H9 (cell line): ENCODE data around the gene TMEM150B. TPM values are rescaled to one million over a fixed set of nuclear protein-coding genes. Genes with fewer than 3 reads are reported as not detected.

ENCODE experiments used
- DNase-seq: peaks from one replicate; pipeline ENCODE4 v3.0.0-alpha.2; 2017
- H2AFZ ChIP-seq: one replicate; pipeline ENCODE4 v1.6.1; 2013; ENCODE audit warnings: mild to moderate bottlenecking, low read length, control low read depth, moderate library complexity
- H2AK5ac ChIP-seq: 2 replicates; pipeline ENCODE4 v1.6.1; 2013; ENCODE audit warnings: low read length, control low read depth, mixed read lengths; ENCODE audit not compliant: insufficient read length
- H2BK120ac ChIP-seq: one replicate; pipeline ENCODE4 v1.6.1; 2013; ENCODE audit warnings: low read depth, mild to moderate bottlenecking, low read length, control low read depth, inconsistent platforms; ENCODE audit not compliant: poor library complexity, severe bottlenecking
- H2BK12ac ChIP-seq: 2 replicates; pipeline ENCODE4 v1.6.1; 2013; ENCODE audit warnings: low read length, control low read depth, mixed read lengths, low read depth; ENCODE audit not compliant: insufficient read length
- H2BK15ac ChIP-seq: 2 replicates; pipeline ENCODE4 v1.6.1; 2013; ENCODE audit warnings: low read depth, low read length, control low read depth
- H2BK20ac ChIP-seq: one replicate; pipeline ENCODE4 v1.6.1; 2013; ENCODE audit warnings: low read depth, mild to moderate bottlenecking, low read length, control low read depth, inconsistent platforms; ENCODE audit not compliant: poor library complexity, severe bottlenecking
- H2BK5ac ChIP-seq: 2 replicates; pipeline ENCODE4 v1.6.1; 2013; ENCODE audit warnings: low read length, control low read depth, mixed read lengths; ENCODE audit not compliant: insufficient read length
- H3K14ac ChIP-seq: 2 replicates; pipeline ENCODE4 v1.6.1; 2013; ENCODE audit warnings: low read length, control low read depth; ENCODE audit not compliant: insufficient read depth
- H3K18ac ChIP-seq: 2 replicates; pipeline ENCODE4 v1.6.1; 2013; ENCODE audit warnings: low read depth, mild to moderate bottlenecking, mixed read lengths, low read length, control low read depth; ENCODE audit not compliant: insufficient read length
- H3K23ac ChIP-seq: 2 replicates; pipeline ENCODE4 v1.6.1; 2013; ENCODE audit warnings: low read length, control low read depth, mixed read lengths, low read depth; ENCODE audit not compliant: insufficient read length
- H3K23me2 ChIP-seq: 2 replicates; pipeline ENCODE4 v1.6.1; 2013; ENCODE audit warnings: low read depth, mild to moderate bottlenecking, mixed read lengths, low read length, control low read depth; ENCODE audit not compliant: insufficient read length, poor library complexity, severe bottlenecking
- H3K27ac ChIP-seq: 2 replicates; pipeline ENCODE4 v1.5.1; 2013; ENCODE audit warnings: low read length, control low read depth, mixed read lengths, low read depth; ENCODE audit not compliant: insufficient read length
- H3K27me3 ChIP-seq: 2 replicates; pipeline ENCODE4 v1.6.1; 2013; ENCODE audit warnings: low read length, control low read depth, inconsistent platforms; ENCODE audit not compliant: insufficient read depth
- H3K4ac ChIP-seq: 2 replicates; pipeline ENCODE4 v1.6.1; 2013; ENCODE audit warnings: low read depth, mild to moderate bottlenecking, control low read depth, inconsistent platforms, low read length, moderate library complexity
- H3K4me1 ChIP-seq: 2 replicates; pipeline ENCODE4 v1.6.1; 2013; ENCODE audit warnings: low read length, control low read depth, inconsistent platforms; ENCODE audit not compliant: insufficient read depth
- H3K4me2 ChIP-seq: 2 replicates; pipeline ENCODE4 v1.6.1; 2013; ENCODE audit warnings: low read length, control low read depth, mixed read lengths; ENCODE audit not compliant: insufficient read length, insufficient read depth
- H3K56ac ChIP-seq: 2 replicates; pipeline ENCODE4 v1.6.1; 2013; ENCODE audit warnings: low read depth, mild to moderate bottlenecking, mixed read lengths, low read length, control low read depth; ENCODE audit not compliant: insufficient read length
- H3K79me1 ChIP-seq: 2 replicates; pipeline ENCODE4 v1.6.1; 2013; ENCODE audit warnings: low read depth, mild to moderate bottlenecking, moderate library complexity, low read length, control low read depth, inconsistent platforms; ENCODE audit not compliant: insufficient read depth, poor library complexity, severe bottlenecking
- H3K79me2 ChIP-seq: 2 replicates; pipeline ENCODE4 v1.6.1; 2013; ENCODE audit warnings: low read length, control low read depth, inconsistent platforms; ENCODE audit not compliant: insufficient read depth
- H3K9ac ChIP-seq: 2 replicates; pipeline ENCODE4 v1.6.1; 2013; ENCODE audit warnings: low read length, control low read depth, mixed read lengths; ENCODE audit not compliant: insufficient read length; ENCODE audit errors: extremely low read depth
- H3K9me3 ChIP-seq: one replicate; pipeline ENCODE4 v1.6.1; 2013; ENCODE audit warnings: low read depth, low read length, inconsistent platforms; ENCODE audit not compliant: control insufficient read depth
- H3T11ph ChIP-seq: one replicate; pipeline ENCODE4 v1.6.1; 2013; ENCODE audit warnings: mild to moderate bottlenecking, low read length, control low read depth, inconsistent platforms
- H4K20me1 ChIP-seq: one replicate; pipeline ENCODE4 v1.6.1; 2013; ENCODE audit not compliant: control insufficient read depth, insufficient read length, insufficient read depth
- H4K5ac ChIP-seq: 2 replicates; pipeline ENCODE4 v1.6.1; 2013; ENCODE audit warnings: low read depth, mild to moderate bottlenecking, mixed read lengths, low read length, control low read depth; ENCODE audit not compliant: insufficient read length
- H4K8ac ChIP-seq: replicated peaks from 2 replicates; pipeline ENCODE4 v1.6.1; 2013; ENCODE audit warnings: low read length, control low read depth, mixed read lengths, low read depth; ENCODE audit not compliant: insufficient read length
- H4K91ac ChIP-seq: 2 replicates; pipeline ENCODE4 v1.6.1; 2013; ENCODE audit warnings: low read depth, mild to moderate bottlenecking, moderate library complexity, mixed read lengths, low read length, control low read depth; ENCODE audit not compliant: insufficient read length
- H3K27ac Mint-ChIP-seq, 3 experiments: 2 replicates in 2 of 3; 3 replicates in 1 of 3; pipeline ENCODE4 v1.8.0; 2020 to 2021; ENCODE audit warnings: mixed read lengths in 3 of 3, mild to moderate bottlenecking in 1 of 3, moderate library complexity in 1 of 3
- H3K27me3 Mint-ChIP-seq: 2 replicates; pipeline ENCODE4 v1.8.0; 2021; ENCODE audit warnings: low read depth, mild to moderate bottlenecking, moderate library complexity, mixed read lengths
- H3K36me3 Mint-ChIP-seq, 3 experiments: 2 replicates in 2 of 3; 3 replicates in 1 of 3; pipeline ENCODE4 v1.8.0; 2020 to 2021; ENCODE audit warnings: low read depth in 3 of 3, mixed read lengths in 3 of 3; ENCODE audit not compliant: insufficient read depth in 1 of 3
- H3K4me1 Mint-ChIP-seq, 2 experiments: 2 replicates each; pipeline ENCODE4 v1.8.0; 2020; ENCODE audit warnings: mixed read lengths in 2 of 2
- H3K4me3 Mint-ChIP-seq, 2 experiments: 2 replicates in 1 of 2; 3 replicates in 1 of 2; pipeline ENCODE4 v1.8.0; 2020 to 2021; ENCODE audit warnings: mild to moderate bottlenecking in 2 of 2, mixed read lengths in 2 of 2, moderate library complexity in 1 of 2
- H3K9me3 Mint-ChIP-seq, 2 experiments: 2 replicates in 1 of 2; 3 replicates in 1 of 2; pipeline ENCODE4 v1.8.0; 2020; ENCODE audit warnings: mild to moderate bottlenecking in 2 of 2, mixed read lengths in 2 of 2, moderate library complexity in 1 of 2
- CTCF ChIP-seq: fragments of 200-600 bp; sonication (generic); conservative IDR thresholded peaks from 3 replicates; pipeline ENCODE4 v1.8.0; 2021; ENCODE audit warnings: antibody characterized with exemption, mild to moderate bottlenecking
- WGBS: extraction: QIAGEN DNeasy Blood & Tissue Kit; methylation state at CpG from one replicate; pipeline ENCODE4 v1.1.7; 2013; ENCODE audit warnings: missing lambda C conversion rate, low lambda C conversion rate, mixed read lengths; ENCODE audit not compliant: insufficient read length; ENCODE audit errors: extremely low coverage; 5-methylcytosine and 5-hydroxymethylcytosine counted together
- total RNA-seq: library from RNA; stranded (reverse); gene quantifications from 2 replicates; pipeline ENCODE4 v1.2.1, GENCODE V29; 2021

The TMEM150B gene
- total RNA-seq, 1 experiment from 2014 or later, result 0.63 TPM

DNA sequence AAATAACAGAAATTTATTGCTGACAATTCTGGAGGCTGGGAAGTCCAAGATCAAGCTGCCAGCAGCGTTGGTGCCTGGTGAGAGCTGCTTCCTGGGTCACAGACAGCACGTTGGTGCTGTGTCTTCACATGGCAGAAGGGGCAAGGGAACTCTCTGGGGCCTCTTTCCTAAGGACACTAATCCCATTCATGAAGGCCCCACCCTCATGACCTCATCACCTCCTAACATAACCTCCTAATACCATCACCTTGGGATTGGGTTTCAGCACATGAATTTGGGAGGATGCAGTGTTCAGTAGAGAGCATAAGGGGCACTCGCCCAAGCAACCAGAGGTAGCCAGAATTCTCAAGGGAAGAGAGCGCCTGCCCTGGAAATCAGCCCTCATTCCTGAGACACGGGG lies 15.7 kb downstream of the TMEM150B start:
- H3K4ac ChIP-seq, result no peak overlapping the region
- Mint-ChIP-seq H3K27me3 (no peaks in the 10 kb centered on the region), H3K4me3 (no peak overlapping the region), H3K27ac (no peak overlapping the region), H3K36me3 (peaks cover 32 to 48% (median 45%) of the 10 kb centered on the region in 3 experiments; a peak in 6 of 7 replicates), H3K4me1 (peaks cover 5 to 16% of the 10 kb centered on the region in 2 experiments; a peak in 3 of 4 replicates), H3K9me3 (no peaks in the 10 kb centered on the region)
- H3K79me1 ChIP-seq, result no peaks in the 10 kb centered on the region
- no peak overlapping the region for H3K27ac ChIP-seq
- no peaks in the 10 kb centered on the region for H3K23me2 ChIP-seq
- no peak overlapping the region for H2BK120ac ChIP-seq
- peaks cover 3% of the 10 kb centered on the region; the same call in 1 of the 2 replicates for H3K4me1 ChIP-seq
- no peak overlapping the region for H3T11ph ChIP-seq
- H2BK15ac ChIP-seq, result no peak overlapping the region
- WGBS, result no CpG with 5 or more reads among the region's 5 CpGs
- H3K27me3 ChIP-seq, result no peaks in the 10 kb centered on the region
- no peak overlapping the region for H2BK12ac ChIP-seq
- no peaks in the 10 kb centered on the region for H3K79me2 ChIP-seq
- H3K23ac ChIP-seq, result no peak overlapping the region
- H2BK20ac ChIP-seq, result no peak overlapping the region
- H4K8ac ChIP-seq, result no peak overlapping the region
- no peak overlapping the region for H3K14ac ChIP-seq
- no peak overlapping the region for H4K91ac ChIP-seq
- no peak overlapping the region for H3K56ac ChIP-seq
- no peak for DNase-seq
- no peaks in the 10 kb centered on the region for H4K20me1 ChIP-seq
- no peak overlapping the region for H2BK5ac ChIP-seq
- H2AK5ac ChIP-seq, result no peak overlapping the region
- H2AFZ ChIP-seq, result no peak overlapping the region
- H3K9me3 ChIP-seq, result no peaks in the 10 kb centered on the region
- no peak overlapping the region for H4K5ac ChIP-seq
- H3K4me2 ChIP-seq, result no peak overlapping the region
- H3K18ac ChIP-seq, result no peak overlapping the region
- no peak for TF ChIP-seq CTCF
- no peak overlapping the region for H3K9ac ChIP-seq
